Measurements from ENCODE around the gene CCDC6. TPM values are rescaled to one million over a fixed set of nuclear protein-coding genes. Genes with fewer than 3 reads are reported as not detected.

CCDC6 gene
- total RNA-seq, 4 donors from 2014 or later = 52.5 to 65.8 (median 57.7) TPM

DNA sequence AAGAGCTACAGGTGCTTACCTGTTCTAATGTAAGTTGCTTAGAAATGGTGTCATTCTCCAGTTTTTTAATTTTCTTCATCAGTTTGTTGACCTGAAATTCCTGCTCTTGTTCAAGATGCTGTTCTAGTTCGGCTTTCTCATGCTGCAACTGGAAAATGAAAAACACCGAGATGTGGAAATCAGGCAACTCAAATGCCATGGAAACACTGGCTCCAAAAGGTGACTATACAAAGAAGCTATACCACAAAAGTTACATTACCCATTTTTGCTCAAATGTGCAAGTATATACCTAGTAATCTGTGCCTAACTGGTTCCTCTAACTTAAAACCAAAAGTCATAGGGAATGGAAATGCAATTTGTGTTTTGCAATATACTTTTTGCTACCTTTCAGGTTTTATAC is 73.8 kb downstream of the CCDC6 start:
- H3K36me3 ChIP-seq = peaks cover 0 to 29% (median 3%) of the 10 kb centered on the region in 3 donors
- H3K4me1 ChIP-seq = peaks cover 0 to 57% (median 3%) of the 10 kb centered on the region in 3 donors
- H3K9me3 ChIP-seq = no peaks in the 10 kb centered on the region
- WGBS, 2 donors = 68 to 73% methylated on average over 2 of the region's 2 CpGs
- DNase-seq = no peak
- H3K27ac ChIP-seq = no peak overlapping the region
- TF ChIP-seq, protein P1, sequence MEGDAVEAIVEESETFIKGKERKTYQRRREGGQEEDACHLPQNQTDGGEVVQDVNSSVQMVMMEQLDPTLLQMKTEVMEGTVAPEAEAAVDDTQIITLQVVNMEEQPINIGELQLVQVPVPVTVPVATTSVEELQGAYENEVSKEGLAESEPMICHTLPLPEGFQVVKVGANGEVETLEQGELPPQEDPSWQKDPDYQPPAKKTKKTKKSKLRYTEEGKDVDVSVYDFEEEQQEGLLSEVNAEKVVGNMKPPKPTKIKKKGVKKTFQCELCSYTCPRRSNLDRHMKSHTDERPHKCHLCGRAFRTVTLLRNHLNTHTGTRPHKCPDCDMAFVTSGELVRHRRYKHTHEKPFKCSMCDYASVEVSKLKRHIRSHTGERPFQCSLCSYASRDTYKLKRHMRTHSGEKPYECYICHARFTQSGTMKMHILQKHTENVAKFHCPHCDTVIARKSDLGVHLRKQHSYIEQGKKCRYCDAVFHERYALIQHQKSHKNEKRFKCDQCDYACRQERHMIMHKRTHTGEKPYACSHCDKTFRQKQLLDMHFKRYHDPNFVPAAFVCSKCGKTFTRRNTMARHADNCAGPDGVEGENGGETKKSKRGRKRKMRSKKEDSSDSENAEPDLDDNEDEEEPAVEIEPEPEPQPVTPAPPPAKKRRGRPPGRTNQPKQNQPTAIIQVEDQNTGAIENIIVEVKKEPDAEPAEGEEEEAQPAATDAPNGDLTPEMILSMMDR (IDR thresholded peaks at IDR 0.05) = no peak
- TF ChIP-seq POLR2A (IDR thresholded peaks at IDR 0.05) = no peak
- no peak overlapping the region for H3K4me3 ChIP-seq
- H3K27me3 ChIP-seq = no peaks in the 10 kb centered on the region
- intact Hi-C loops (cut with DNase I) = loop anchor here (10.0 kb wide), 1 partner anchor 202 kb away; no protein-coding TSS in a partner anchor

GRCh38 chr10:59831658-59832503 is 74.5 kb downstream of the CCDC6 start:
- H3K4me1 ChIP-seq = peaks cover 0 to 57% (median 3%) of the 10 kb centered on the region in 3 donors
- 73 to 88% methylated on average over 5 of the region's 5 CpGs for WGBS, 2 donors
- TF ChIP-seq POLR2A (IDR thresholded peaks at IDR 0.05) = no peak
- TF ChIP-seq, protein P1 (IDR thresholded peaks at IDR 0.05) = no peak
- no peaks in the 10 kb centered on the region for H3K27me3 ChIP-seq
- no peak overlapping the region for H3K4me3 ChIP-seq
- intact Hi-C loops (cut with DNase I) = loop anchor here (10.0 kb wide), 1 partner anchor 203 kb away; no protein-coding TSS in a partner anchor
- H3K36me3 ChIP-seq = peaks cover 0 to 29% (median 3%) of the 10 kb centered on the region in 3 donors
- no peaks in the 10 kb centered on the region for H3K9me3 ChIP-seq
- DNase-seq = no peak
- peak overlapping the region in 1 of 4 donors; percentile 12 for H3K27ac ChIP-seq

DNA sequence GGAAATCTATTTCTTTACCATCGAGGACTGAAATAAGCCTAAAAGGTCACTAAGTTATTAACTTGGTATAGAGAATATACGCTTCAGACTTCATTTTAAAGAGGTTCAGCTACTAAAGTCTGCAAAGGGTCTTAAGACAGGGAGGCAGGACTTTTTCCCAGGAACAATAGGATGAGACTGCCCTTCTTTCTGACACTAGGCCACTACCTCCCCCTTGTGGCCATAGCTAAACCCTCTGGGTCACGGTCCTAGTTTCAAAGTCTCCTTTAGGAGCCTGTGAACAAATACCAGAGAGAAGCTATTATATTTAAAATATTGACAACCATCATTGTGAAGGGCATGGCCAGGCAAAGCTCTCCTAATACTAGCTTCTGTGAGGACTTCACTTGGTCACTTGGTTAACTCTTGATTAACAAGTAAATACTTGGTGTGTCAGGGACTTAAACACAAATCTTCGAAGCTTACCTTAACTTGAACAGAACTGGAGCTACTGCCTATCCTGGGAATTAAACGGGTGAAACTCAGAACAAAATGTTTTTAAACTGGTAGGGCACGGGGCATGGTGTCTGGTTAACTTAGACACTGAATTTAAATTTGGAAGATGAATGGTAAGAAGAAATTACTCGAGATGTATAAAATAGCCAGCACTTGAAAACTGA is 75.6 kb downstream of the CCDC6 start:
- TF ChIP-seq, protein P1 (IDR thresholded peaks at IDR 0.05) = peak; percentile 51 to 72 (median 56)
- TF ChIP-seq POLR2A (IDR thresholded peaks at IDR 0.05) = no peak
- no peaks in the 10 kb centered on the region for H3K9me3 ChIP-seq
- H3K36me3 ChIP-seq = peaks cover 0 to 41% (median 3%) of the 10 kb centered on the region in 3 donors
- H3K27ac ChIP-seq = peak overlapping the region in 1 of 4 donors; percentile 12
- 77 to 80% methylated on average over 7 of the region's 7 CpGs for WGBS, 2 donors
- H3K27me3 ChIP-seq = no peaks in the 10 kb centered on the region
- H3K4me1 ChIP-seq = peaks cover 0 to 65% (median 7%) of the 10 kb centered on the region in 3 donors
- no peak for DNase-seq
- no peak overlapping the region for H3K4me3 ChIP-seq
- intact Hi-C loops (cut with DNase I) = loop anchor here (10.0 kb wide), 1 partner anchor 204 kb away; no protein-coding TSS in a partner anchor

DNA sequence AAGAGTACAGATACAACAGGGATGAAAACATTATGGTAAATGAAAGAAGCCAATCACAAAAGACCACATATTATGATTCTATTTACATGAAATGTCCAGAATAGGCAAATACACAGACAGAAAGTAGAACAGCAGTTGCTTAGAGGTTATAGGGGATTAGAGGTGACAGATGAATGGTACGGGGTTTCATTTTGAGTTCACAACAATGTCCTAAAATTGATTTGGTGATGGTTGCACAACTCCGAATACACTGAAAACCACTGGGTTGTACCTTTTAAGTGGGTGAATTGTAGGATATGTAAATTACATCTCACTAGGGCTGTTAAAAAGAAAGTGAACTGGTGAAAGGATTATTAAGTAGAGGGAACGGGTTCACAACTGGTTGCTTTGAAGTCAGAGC is 76.8 kb downstream of the CCDC6 start:
- Histone ChIP-seq H3K4me3 (no peak overlapping the region), H3K27ac (no peak overlapping the region), H3K9me3 (no peaks in the 10 kb centered on the region), H3K36me3 (peaks cover 0 to 52% (median 3%) of the 10 kb centered on the region in 3 donors), H3K4me1 (peaks cover 0 to 59% (median 7%) of the 10 kb centered on the region in 3 donors), H3K27me3 (no peaks in the 10 kb centered on the region)
- DNase-seq = no peak
- intact Hi-C loops (cut with DNase I) = no loop called here
- 82 to 86% methylated on average over 3 of the region's 3 CpGs for WGBS, 2 donors
- TF ChIP-seq, protein P1 (IDR thresholded peaks at IDR 0.05) = no peak
- TF ChIP-seq POLR2A (IDR thresholded peaks at IDR 0.05) = no peak

- peaks cover 0 to 53% (median 7%) of the 10 kb centered on the region in 3 donors for H3K4me1 ChIP-seq
- H3K9me3 ChIP-seq = no peaks in the 10 kb centered on the region
- H3K4me3 ChIP-seq = no peak overlapping the region
- TF ChIP-seq, protein P1 (IDR thresholded peaks at IDR 0.05) = no peak
- no peak for TF ChIP-seq POLR2A (IDR thresholded peaks at IDR 0.05)
- no peak for DNase-seq
- 46 to 53% methylated on average over 1 of the region's 1 CpG for WGBS, 2 donors
- no peak overlapping the region for H3K27ac ChIP-seq
- intact Hi-C loops (cut with DNase I) = no loop called here
- no peaks in the 10 kb centered on the region for H3K27me3 ChIP-seq
- H3K36me3 ChIP-seq = peaks cover 0 to 58% (median 3%) of the 10 kb centered on the region in 3 donors
Observed at GRCh38 chr10:59829024-59829423, 77.3 kb downstream of the CCDC6 start.
